Transverse colon (tissue), 4 donors: ENCODE results near the gene WBP2NL. TPM values are rescaled to one million over a fixed set of nuclear protein-coding genes. Genes with fewer than 3 reads are reported as not detected.
"Not testable (repeated sequence)": the region's sequence is repeated elsewhere in the genome, so short reads cannot be mapped to it uniquely, and the experiment has no call there.

ENCODE experiments used
- DNase-seq: peaks from one replicate; pipeline ENCODE4 v3.0.0-alpha.2; 2019
- H3K27ac ChIP-seq, 4 donors: fragments of 200-600 bp; sonication (generic); 2 replicates each; pipeline ENCODE4 v1.5.1; 2016 to 2018; ENCODE audit warnings: inconsistent platforms in 4 of 4
- H3K27me3 ChIP-seq: fragments of 200-600 bp; sonication (generic); 2 replicates; pipeline ENCODE4 v1.5.1; 2017; ENCODE audit warnings: inconsistent platforms
- H3K36me3 ChIP-seq, 4 donors: fragments of 200-600 bp; sonication (generic); 2 replicates each; pipeline ENCODE4 v1.5.1; 2017 to 2019; ENCODE audit warnings: inconsistent platforms in 4 of 4
- H3K4me1 ChIP-seq, 4 donors: fragments of 200-600 bp; sonication (generic); 2 replicates each; pipeline ENCODE4 v1.5.1; 2017 to 2020; ENCODE audit warnings: inconsistent platforms in 4 of 4
- H3K4me3 ChIP-seq, 4 donors: fragments of 200-600 bp; sonication (generic); 1 replicate in 1 of 4; 2 replicates in 3 of 4; pipeline versions ENCODE4 v1.5.1 to v1.6.1; 2017 to 2019; ENCODE audit warnings: inconsistent platforms in 4 of 4
- H3K9me3 ChIP-seq, 2 donors: fragments of 200-600 bp; sonication (generic); 2 replicates each; pipeline ENCODE4 v1.5.1; 2017 to 2019; ENCODE audit warnings: inconsistent platforms in 2 of 2
- CTCF ChIP-seq, 5 experiments: fragments of 200-600 bp in 3 of 5; fragments of 450-650 bp in 2 of 5; sonication (generic) in 3 of 5; IDR thresholded peaks; 1 replicate in 2 of 5; 2 replicates in 3 of 5; pipeline ENCODE4 v1.5.1; 2016 to 2017; ENCODE audit warnings: antibody characterized with exemption in 5 of 5, inconsistent platforms in 3 of 5, mild to moderate bottlenecking in 2 of 5, moderate library complexity in 1 of 5
- EP300 ChIP-seq: sonication (generic); formaldehyde crosslinking; IDR thresholded peaks from one replicate; pipeline ENCODE4 v1.6.1; 2017; ENCODE audit warnings: antibody characterized with exemption, low read depth
- POLR2A ChIP-seq: fragments of 450-650 bp; IDR thresholded peaks from one replicate; pipeline ENCODE4 v1.6.1; 2016; ENCODE audit warnings: antibody characterized with exemption, mild to moderate bottlenecking, moderate library complexity
- POLR2AphosphoS5 ChIP-seq, 3 donors: sonication (generic); formaldehyde crosslinking; IDR thresholded peaks; one replicate each; pipeline ENCODE4 v1.6.1; 2016; ENCODE audit warnings: antibody characterized with exemption in 3 of 3
- WGBS, 2 donors: methylation state at CpG; one replicate each; pipeline ENCODE4 v1.1.5; 2018; ENCODE audit warnings: low coverage in 1 of 2; 5-methylcytosine and 5-hydroxymethylcytosine counted together
- in situ Hi-C, 4 donors: fragments of 200-750 bp; cut with MboI; loops; one replicate each; pipeline versions ENCODE4 v1.15.0 to v1.15.1; 2017; ENCODE audit warnings: low sequenced_read_pairs in 3 of 4, low pct_ligation_motif_present in 1 of 4, low pct_unique_long_range_greater_than_20kb in 1 of 4
- intact Hi-C: fragments of 100-400 bp; cut with DNase I; formaldehyde crosslinking; loops from one replicate; pipeline ENCODE4 v1.15.1; 2023; ENCODE audit warnings: low total_unique reads
- total RNA-seq, 4 donors: library from RNA; depleted of rRNA; stranded (reverse); fragments of >200 nt; gene quantifications; one replicate each; pipeline ENCODE4 v1.1.0, GENCODE V29; 2016

WBP2NL gene
- total RNA-seq, result 10 to 100 TPM in 1 of 4 donors, 1 to 10 TPM in 1, under 1 TPM in 1, not detected in 1; 0.96 to 12.0 (median 3.5) TPM

GRCh38 chr22:41998361-41999261 lies at the start of gene WBP2NL:
WBP2NL (plus strand) TSS chr22:41998788; CDS start chr22:41998819, 31 bp downstream.
- TF ChIP-seq POLR2A, result peak; percentile 61
- TF ChIP-seq POLR2AphosphoS5 (IDR thresholded peaks at IDR 0.05), result peak; percentile 39 to 75 (median 73)
- no peak for TF ChIP-seq EP300
- WGBS, 2 donors, result 48 to 54% methylated on average over 5 to 71 of the region's 71 CpGs
- peaks cover 0 to 10% (median 2%) of the 10 kb centered on the region in 4 donors for H3K4me1 ChIP-seq
- DNase-seq, result peak; percentile 91
- peak within 1 kb of the TSS in 3 of 4 donors; percentile 18 to 59 (median 46) for H3K4me3 ChIP-seq
- no peaks in the 10 kb centered on the region for H3K36me3 ChIP-seq
- H3K27ac ChIP-seq, result peak within 1 kb of the TSS in 3 of 4 donors; percentile 23 to 61 (median 31)
- intact Hi-C loops, result no loop called here
- in situ Hi-C loops, result no loop called here
- H3K27me3 ChIP-seq, result no peaks in the 10 kb centered on the region
- H3K9me3 ChIP-seq, result no peaks in the 10 kb centered on the region

- H3K36me3 ChIP-seq, DNase-seq, H3K27ac ChIP-seq, H3K9me3 ChIP-seq, H3K27me3 ChIP-seq, H3K4me3 ChIP-seq: not testable (repeated sequence)
- WGBS, 2 donors, result 90% methylated on average over 8 of the region's 8 CpGs; no CpG with 5 or more reads in 1 of the 2 donors
- peaks cover 6 to 17% (median 11%) of the 10 kb centered on the region in 4 donors for H3K4me1 ChIP-seq
- intact Hi-C loops, result loop anchor here (10.0 kb wide), 1 partner anchor 124 kb away; no protein-coding TSS in a partner anchor
- in situ Hi-C loops, result loop anchor here (10.0 to 25.0 kb wide), 4 partner anchors 124 to 254 kb away; partner anchors contain the start of genes CCDC134 (in 2 of the 4) and MEI1 (in 1 of the 4)
Observed at GRCh38 chr22:41948928-41949296, 49.7 kb upstream of the WBP2NL start.

GRCh38 chr22:41949297-41949965 lies 49.2 kb upstream of the WBP2NL start:
- intact Hi-C loops (loop anchor here (10.0 kb wide), 1 partner anchor 125 kb away; no protein-coding TSS in a partner anchor), in situ Hi-C loops (loop anchor here (10.0 to 25.0 kb wide), 4 partner anchors 125 to 255 kb away; partner anchors contain the start of genes CCDC134 (in 2 of the 4) and MEI1 (in 1 of the 4))
- TF ChIP-seq CTCF (IDR thresholded peaks at IDR 0.05) (no peak), EP300 (no peak), POLR2AphosphoS5 (IDR thresholded peaks at IDR 0.05) (no peak), POLR2A (no peak)
- H3K36me3 ChIP-seq, result no peaks in the 10 kb centered on the region
- no peak for DNase-seq
- no peaks in the 10 kb centered on the region for H3K9me3 ChIP-seq
- no peak overlapping the region for H3K4me3 ChIP-seq
- no peak overlapping the region for H3K27ac ChIP-seq
- WGBS, 2 donors, result 81 to 82% methylated on average over 3 to 7 of the region's 7 CpGs
- peaks cover 6 to 14% (median 11%) of the 10 kb centered on the region in 4 donors for H3K4me1 ChIP-seq
- H3K27me3 ChIP-seq, result no peaks in the 10 kb centered on the region

- no peaks in the 10 kb centered on the region for H3K27me3 ChIP-seq
- TF ChIP-seq CTCF (IDR thresholded peaks at IDR 0.05), result no peak
- no peak for TF ChIP-seq POLR2A
- no peak for TF ChIP-seq EP300
- TF ChIP-seq POLR2AphosphoS5 (IDR thresholded peaks at IDR 0.05), result no peak
- H3K27ac ChIP-seq, result no peak within 1 kb of the TSS
- H3K4me1 ChIP-seq, result peaks cover 0 to 5% (median 2%) of the 10 kb centered on the region in 4 donors
- H3K36me3 ChIP-seq, result no peaks in the 10 kb centered on the region
- DNase-seq, result no peak
- in situ Hi-C loops, result loop anchor here (25.0 kb wide), 1 partner anchor 485 kb away; the partner anchor contains the start of gene NFAM1 (in 4 of the 4)
- intact Hi-C loops, result no loop called here
- no peaks in the 10 kb centered on the region for H3K9me3 ChIP-seq
- WGBS, 2 donors, result 65 to 76% methylated on average over 5 to 12 of the region's 16 CpGs
- no peak within 1 kb of the TSS for H3K4me3 ChIP-seq
Observed at GRCh38 chr22:41951898-41952474, 46.6 kb upstream of the WBP2NL start, which contains the start of gene SMIM45. SMIM45 (plus strand) TSS chr22:41952150.
